PC-3 (cell line): ENCODE results near the gene PRAMEF2.

ENCODE experiments used
- CTCF ChIP-seq: fragments of 300-600 bp; sonication (generic); conservative IDR thresholded peaks from 2 replicates; pipeline ENCODE4 v1.5.1; 2017; ENCODE audit warnings: antibody characterized with exemption, low read depth, mild to moderate bottlenecking, low read length
- EZH2 ChIP-seq: fragments of 300-600 bp; sonication (generic); IDR thresholded peaks from one replicate; pipeline ENCODE4 v1.6.1; 2017; ENCODE audit warnings: antibody characterized with exemption, mild to moderate bottlenecking, low read length; ENCODE audit not compliant: unreplicated experiment
- EZH2phosphoT487 ChIP-seq: fragments of 300-600 bp; sonication (generic); IDR thresholded peaks from 2 replicates; pipeline ENCODE4 v1.6.1; 2018; ENCODE audit warnings: mild to moderate bottlenecking, antibody characterized with exemption, low read length, borderline replicate concordance

GRCh38 chr1:12810691-12811408, 46.0 kb upstream of the PRAMEF2 start:
- TF ChIP-seq EZH2phosphoT487 (no peak), CTCF (no peak), EZH2 (no peak)
